Heart left ventricle (tissue), 13 donors: ENCODE measurements around the gene CEACAM4.

Experiments
- CTCF ChIP-seq, 12 donors: fragments of 200-600 bp; sonication (generic) in 4 of 12; IDR thresholded peaks; one replicate each; pipeline versions ENCODE4 v1.5.0 to v1.8.0; 2018 to 2022; ENCODE audit warnings: antibody characterized with exemption in 12 of 12, mild to moderate bottlenecking in 5 of 12
- POLR2A ChIP-seq, 2 donors: fragments of 450-650 bp; IDR thresholded peaks; one replicate each; pipeline ENCODE4 v1.6.1; 2017; ENCODE audit warnings: antibody characterized with exemption in 2 of 2, mild to moderate bottlenecking in 2 of 2, moderate library complexity in 2 of 2
- donor health status: ischemic (EF 13 %, LVEDD 7.1; RV severe dilation, severe dysfunction).
- donor health status: DM: no; HTN: yes; CAD: no.
- donor health status: DM: no; HTN: no; CAD: no.
- donor health status: ischemic (EF 25% LVEDD 6.9; RV normal size, moderate dysfunction).
- donor health status: ischemic (EF 25% LVEDD 5.7; RV mildly dilated, moderate dysfunction).
- donor health status: ischemic (EF 35%, LVEDD 5.7; RV mildly dilated, moderate dysfunction).
- donor health status: nonischemic (EF 11% LVEDD 7.7; RV severe dilation, severe dysfunction).
- donor health status: DM: yes; HTN: yes; CAD: no.
- donor health status: PGD.
- donor health status: ischemic (EF 29% LVEDD 5.4; RV normal size, mild dysfunction).
- donor health status: nonischemic (EF 23%, LVEDD 6.1; RV moderate dilation, normal function).

GRCh38 chr19:41610789-41611188 lies 16.1 kb downstream of the CEACAM4 start:
- TF ChIP-seq CTCF (IDR thresholded peaks at IDR 0.05) (no peak), POLR2A (IDR thresholded peaks at IDR 0.05) (no peak)
